Loucy (cell line): Measurements from ENCODE around the gene SSH2.
A peak's percentile ranks its signal among the peaks of the same experiment; 100 is the strongest.

Experiments
- H2AFZ ChIP-seq: fragments of 200-600 bp; sonication (generic); 2 replicates; pipeline ENCODE4 v1.6.0; 2016; ENCODE audit warnings: antibody characterized with exemption, mild to moderate bottlenecking, low read length, moderate library complexity
- H3F3A ChIP-seq: fragments of 200-600 bp; 2 replicates; pipeline ENCODE4 v1.6.0; 2016; ENCODE audit warnings: antibody characterized with exemption, low read depth, mild to moderate bottlenecking
- H3K27me3 ChIP-seq: fragments of 200-600 bp; sonication (generic); 2 replicates; pipeline ENCODE4 v1.6.1; 2014; ENCODE audit warnings: low read length, mild to moderate bottlenecking; ENCODE audit not compliant: insufficient read depth, poor library complexity, severe bottlenecking
- H3K36me3 ChIP-seq: fragments of 200-600 bp; sonication (generic); 2 replicates; pipeline ENCODE4 v1.6.1; 2016; ENCODE audit warnings: low read length; ENCODE audit not compliant: insufficient read depth
- H3K4me1 ChIP-seq: fragments of 200-600 bp; sonication (generic); 2 replicates; pipeline ENCODE4 v1.5.1; 2014; ENCODE audit warnings: low read length, mild to moderate bottlenecking; ENCODE audit not compliant: insufficient read depth, poor library complexity, severe bottlenecking
- H3K4me2 ChIP-seq: fragments of 200-600 bp; sonication (generic); 2 replicates; pipeline ENCODE4 v1.6.0; 2014; ENCODE audit warnings: antibody characterized with exemption, low read length, low read depth, mild to moderate bottlenecking; ENCODE audit not compliant: poor library complexity, severe bottlenecking
- H3K4me3 ChIP-seq: fragments of 200-600 bp; sonication (generic); 2 replicates; pipeline ENCODE4 v1.5.1; 2014; ENCODE audit warnings: low read length, mild to moderate bottlenecking, mixed read lengths; ENCODE audit not compliant: poor library complexity, severe bottlenecking
- H3K79me2 ChIP-seq: fragments of 200-600 bp; sonication (generic); 2 replicates; pipeline ENCODE4 v1.6.1; 2014; ENCODE audit warnings: low read length; ENCODE audit not compliant: insufficient read depth
- H3K9ac ChIP-seq: fragments of 200-600 bp; sonication (generic); 2 replicates; pipeline ENCODE4 v1.6.0; 2014; ENCODE audit warnings: mild to moderate bottlenecking, low read depth, low read length, moderate library complexity; ENCODE audit not compliant: poor library complexity, severe bottlenecking
- H3K9me2 ChIP-seq: fragments of 200-600 bp; sonication (generic); replicated peaks from 2 replicates; pipeline ENCODE4 v1.6.1; 2016; ENCODE audit warnings: low read depth, low read length, mixed read lengths
- H3K9me3 ChIP-seq: fragments of 200-600 bp; sonication (generic); 2 replicates; pipeline ENCODE4 v1.6.1; 2014; ENCODE audit warnings: mild to moderate bottlenecking, antibody characterized with exemption, low read length, low read depth; ENCODE audit not compliant: insufficient read depth
- H4K20me1 ChIP-seq: fragments of 200-600 bp; sonication (generic); 2 replicates; pipeline ENCODE4 v1.6.0; 2014; ENCODE audit warnings: antibody characterized with exemption, low read length, mild to moderate bottlenecking; ENCODE audit not compliant: insufficient read depth, poor library complexity, severe bottlenecking
- CTCF ChIP-seq: fragments of 200-600 bp; sonication (generic); conservative IDR thresholded peaks from 2 replicates; pipeline ENCODE4 v1.5.1; 2014; ENCODE audit warnings: mild to moderate bottlenecking, antibody characterized with exemption, low read length
- EZH2phosphoT487 ChIP-seq: fragments of 200-600 bp; IDR thresholded peaks from 2 replicates; pipeline ENCODE4 v1.6.1; 2018; ENCODE audit warnings: antibody characterized with exemption, mild to moderate bottlenecking, moderate library complexity, borderline replicate concordance

Gene SSH2

GRCh38 chr17:29620779-29621500 is 309.1 kb downstream of the SSH2 start:
- H3K4me3 ChIP-seq, result no peak overlapping the region
- H3K9me3 ChIP-seq, result no peaks in the 10 kb centered on the region
- H3K4me2 ChIP-seq, result no peak overlapping the region
- TF ChIP-seq CTCF (no peak), EZH2phosphoT487 (no peak)
- H3K36me3 ChIP-seq, result no peaks in the 10 kb centered on the region
- H2AFZ ChIP-seq, result no peak overlapping the region
- peaks cover 10% of the 10 kb centered on the region for H3K4me1 ChIP-seq
- no peak overlapping the region for H3K9ac ChIP-seq
- H3K27me3 ChIP-seq, result no peaks in the 10 kb centered on the region
- no peaks in the 10 kb centered on the region for H4K20me1 ChIP-seq
- H3F3A ChIP-seq, result no peaks in the 10 kb centered on the region
- H3K79me2 ChIP-seq, result no peaks in the 10 kb centered on the region
- no peaks in the 10 kb centered on the region for H3K9me2 ChIP-seq

- no peak overlapping the region for H3K4me2 ChIP-seq
- no peaks in the 10 kb centered on the region for H3K27me3 ChIP-seq
- TF ChIP-seq CTCF (no peak), EZH2phosphoT487 (no peak)
- H2AFZ ChIP-seq, result no peak overlapping the region
- H3K36me3 ChIP-seq, result no peaks in the 10 kb centered on the region
- H3K4me3 ChIP-seq, result no peak overlapping the region
- no peaks in the 10 kb centered on the region for H4K20me1 ChIP-seq
- no peak overlapping the region for H3K9ac ChIP-seq
- H3K9me3 ChIP-seq, result no peaks in the 10 kb centered on the region
- no peaks in the 10 kb centered on the region for H3K9me2 ChIP-seq
- no peaks in the 10 kb centered on the region for H3F3A ChIP-seq
- H3K4me1 ChIP-seq, result peaks cover 10% of the 10 kb centered on the region
- H3K79me2 ChIP-seq, result no peaks in the 10 kb centered on the region
Observed at GRCh38 chr17:29620271-29620670, 309.8 kb downstream of the SSH2 start.

- H3K27me3 ChIP-seq, result no peaks in the 10 kb centered on the region
- no peaks in the 10 kb centered on the region for H3K79me2 ChIP-seq
- no peaks in the 10 kb centered on the region for H4K20me1 ChIP-seq
- H3K9me2 ChIP-seq, result no peaks in the 10 kb centered on the region
- no peak overlapping the region for H3K9ac ChIP-seq
- no peaks in the 10 kb centered on the region for H3F3A ChIP-seq
- H3K4me3 ChIP-seq, result no peak overlapping the region
- H3K4me1 ChIP-seq, result peaks cover 7% of the 10 kb centered on the region
- H2AFZ ChIP-seq, result no peak overlapping the region
- TF ChIP-seq CTCF (peak; percentile 77), EZH2phosphoT487 (no peak)
- no peak overlapping the region for H3K4me2 ChIP-seq
- no peaks in the 10 kb centered on the region for H3K9me3 ChIP-seq
- no peaks in the 10 kb centered on the region for H3K36me3 ChIP-seq
Observed at GRCh38 chr17:29619251-29619650, 310.8 kb downstream of the SSH2 start.
